SK-N-SH (cell line): Measurements from ENCODE around the gene TRMT10B. TPM values are rescaled to one million over a fixed set of nuclear protein-coding genes. Genes with fewer than 3 reads are reported as not detected.

Experiments
- CTCF ChIA-PET: fragments of 300-600, 350-600 bp; formaldehyde crosslinking; extraction: SDS; loops from one replicate; lab custom pipeline; 2021; lab: Yijun Ruan, JAX
- POLR2A ChIA-PET: fragments of 350-600 bp; sonication (Branson Sonifier 250); formaldehyde crosslinking; extraction: SDS; loops from one replicate; lab custom pipeline; 2020; ENCODE audit warnings: antibody characterized with exemption, inconsistent platforms; lab: Yijun Ruan, JAX
- DNase-seq: peaks from one replicate; pipeline ENCODE4 v3.0.0; 2012
- H2AFZ ChIP-seq: fragments of 200-600 bp; sonication (generic); 2 replicates; pipeline ENCODE4 v1.8.1; 2016; ENCODE audit warnings: antibody characterized with exemption, mild to moderate bottlenecking, low read depth
- H3F3A ChIP-seq: fragments of 200-600 bp; sonication (generic); replicated peaks from 2 replicates; pipeline ENCODE3; 2016; ENCODE audit warnings: antibody characterized with exemption, mild to moderate bottlenecking; ENCODE audit not compliant: insufficient read depth
- H3K27ac ChIP-seq, 2 experiments: fragments of 200-500 bp in 1 of 2; fragments of 200-600 bp in 1 of 2; sonication (Bioruptor generic) in 1 of 2; sonication (generic), shearing (Covaris generic) in 1 of 2; 2 replicates each; pipeline versions ENCODE4 v1.5.1 to v1.6.1; 2014 to 2016; ENCODE audit warnings: low read depth in 2 of 2, inconsistent platforms in 1 of 2, low read length in 1 of 2, mild to moderate bottlenecking in 1 of 2, mixed read lengths in 1 of 2
- H3K27me3 ChIP-seq: fragments of 200-600 bp; sonication (generic), shearing (Covaris generic); 2 replicates; pipeline ENCODE4 v1.6.1; 2016; ENCODE audit warnings: mixed run types; ENCODE audit not compliant: insufficient read depth
- H3K36me3 ChIP-seq, 2 experiments: fragments of 200-500 bp in 1 of 2; fragments of 200-600 bp in 1 of 2; sonication (Bioruptor generic) in 1 of 2; sonication (generic) in 1 of 2; replicated peaks in 1 of 2; 2 replicates each; pipeline versions ENCODE3 to v1.5.1; 2014 to 2016; ENCODE audit warnings: low read length in 1 of 2, mild to moderate bottlenecking in 1 of 2; ENCODE audit not compliant: insufficient read depth in 2 of 2, control insufficient read depth in 1 of 2
- H3K4me1 ChIP-seq, 2 experiments: fragments of 200-500 bp in 1 of 2; fragments of 200-600 bp in 1 of 2; sonication (Bioruptor generic) in 1 of 2; sonication (generic), shearing (Covaris generic) in 1 of 2; 2 replicates each; pipeline versions ENCODE4 v1.5.1 to v1.6.1; 2014 to 2016; ENCODE audit warnings: low read depth in 1 of 2, low read length in 1 of 2, mixed run types in 1 of 2; ENCODE audit not compliant: insufficient read depth in 2 of 2, control insufficient read depth in 1 of 2
- H3K4me2 ChIP-seq: fragments of 200-600 bp; sonication (generic), shearing (Covaris generic); 2 replicates; pipeline ENCODE4 v1.6.1; 2017; ENCODE audit warnings: mixed run types
- H3K4me3 ChIP-seq, 2 experiments: fragments of 200-500 bp in 1 of 2; fragments of 200-600 bp in 1 of 2; sonication (Bioruptor generic) in 1 of 2; sonication (generic), shearing (Covaris generic) in 1 of 2; 2 replicates each; pipeline versions ENCODE4 v1.5.1 to v1.8.1; 2014 to 2016; ENCODE audit warnings: low read depth in 2 of 2, inconsistent platforms in 1 of 2, low read length in 1 of 2, mild to moderate bottlenecking in 1 of 2, mixed read lengths in 1 of 2, moderate library complexity in 1 of 2
- H3K79me2 ChIP-seq: fragments of 200-600 bp; sonication (generic); 2 replicates; pipeline ENCODE4 v1.8.1; 2017; ENCODE audit warnings: mild to moderate bottlenecking; ENCODE audit not compliant: insufficient read depth
- H3K9ac ChIP-seq: fragments of 200-600 bp; sonication (generic); 2 replicates; pipeline ENCODE4 v1.6.1; 2017; ENCODE audit warnings: mixed run types
- H3K9me2 ChIP-seq: fragments of 200-600 bp; sonication (generic); 2 replicates; pipeline ENCODE4 v1.6.1; 2017; ENCODE audit warnings: mixed run types
- H3K9me3 ChIP-seq: fragments of 200-600 bp; sonication (generic); 2 replicates; pipeline ENCODE4 v1.6.1; 2017; ENCODE audit warnings: mixed run types, mild to moderate bottlenecking, moderate library complexity
- H4K20me1 ChIP-seq: fragments of 200-600 bp; sonication (generic); 2 replicates; pipeline ENCODE4 v1.6.1; 2017; ENCODE audit warnings: mild to moderate bottlenecking, mixed run types; ENCODE audit not compliant: insufficient read depth
- ELF1 ChIP-seq: IDR thresholded peaks from 2 replicates; pipeline ENCODE4 v1.4.0; 2012
- EZH2phosphoT487 ChIP-seq: fragments of 200-600 bp; sonication (generic); IDR thresholded peaks from 2 replicates; pipeline ENCODE4 v1.6.1; 2017; ENCODE audit warnings: low read depth, mixed run types, mild to moderate bottlenecking, antibody characterized with exemption, moderate library complexity, borderline replicate concordance
- FOXJ3 ChIP-seq: sonication (generic); formaldehyde crosslinking; IDR thresholded peaks from 2 replicates; pipeline ENCODE4 v1.5.1; 2020; ENCODE audit warnings: mild to moderate bottlenecking, missing genetic modification reagents
- FOXM1 ChIP-seq: IDR thresholded peaks from 2 replicates; pipeline ENCODE4 v1.4.0; 2012; ENCODE audit warnings: low read depth, mild to moderate bottlenecking
- GATA2 ChIP-seq: sonication (generic); formaldehyde crosslinking; IDR thresholded peaks from 2 replicates; pipeline ENCODE4 v1.5.0; 2020; ENCODE audit warnings: mild to moderate bottlenecking, missing genetic modification reagents
- NFIC ChIP-seq: IDR thresholded peaks from 2 replicates; pipeline ENCODE4 v1.4.0; 2012; ENCODE audit warnings: borderline replicate concordance
- RAD21 ChIP-seq: IDR thresholded peaks from 2 replicates; pipeline ENCODE4 v1.6.1; 2012; ENCODE audit warnings: mild to moderate bottlenecking, low read length
- RFX5 ChIP-seq: IDR thresholded peaks from 2 replicates; pipeline ENCODE4 v1.6.1; 2012; ENCODE audit warnings: mild to moderate bottlenecking, improper control_type of control experiment, low read length
- RXRA ChIP-seq: IDR thresholded peaks from 2 replicates; pipeline ENCODE4 v1.4.0; 2012; ENCODE audit warnings: low read depth, mild to moderate bottlenecking, borderline replicate concordance
- SIN3A ChIP-seq: IDR thresholded peaks from 2 replicates; pipeline ENCODE4 v1.6.1; 2012; ENCODE audit warnings: low read depth, mild to moderate bottlenecking, low read length, moderate library complexity, borderline replicate concordance
- SMC3 ChIP-seq: IDR thresholded peaks from 2 replicates; pipeline ENCODE4 v1.6.1; 2012; ENCODE audit warnings: low read depth, low read length, improper control_type of control experiment
- TAF1 ChIP-seq: IDR thresholded peaks from 2 replicates; pipeline ENCODE4 v1.6.1; 2012; ENCODE audit warnings: low read depth, mild to moderate bottlenecking, low read length, moderate library complexity, borderline replicate concordance
- TCF12 ChIP-seq: IDR thresholded peaks from 2 replicates; pipeline ENCODE4 v1.4.0; 2012
- TEAD4 ChIP-seq: IDR thresholded peaks from 2 replicates; pipeline ENCODE4 v1.4.0; 2012; ENCODE audit warnings: mild to moderate bottlenecking, borderline replicate concordance; ENCODE audit not compliant: insufficient read depth
- YY1 ChIP-seq: IDR thresholded peaks from 2 replicates; pipeline ENCODE4 v1.4.0; 2012; ENCODE audit warnings: low read depth, mild to moderate bottlenecking
- WGBS: methylation state at CpG from one replicate; pipeline ENCODE4 v1.1.6; 2017; ENCODE audit warnings: low lambda C conversion rate; 5-methylcytosine and 5-hydroxymethylcytosine counted together
- polyA plus RNA-seq, 3 experiments: library from polyadenylated mRNA; depleted of rRNA; stranded (reverse); fragments of >200 nt; gene quantifications; 2 replicates each; pipeline ENCODE4 v1.2.3, GENCODE V29; 2012
- TF ChIP-seq, protein P1 (sequence below): fragments of 200-600 bp; sonication (generic); IDR thresholded peaks from 2 replicates; pipeline ENCODE4 v1.6.1; 2017; ENCODE audit warnings: antibody characterized with exemption, mild to moderate bottlenecking, moderate library complexity
- TF ChIP-seq, protein P2 (sequence below): IDR thresholded peaks from 2 replicates; pipeline ENCODE4 v1.4.0; 2012; ENCODE audit warnings: low read depth, borderline replicate concordance
- TF ChIP-seq, protein P3 (sequence below): fragments of 150-350 bp; IDR thresholded peaks from 2 replicates; pipeline ENCODE4 v1.6.1; 2016; ENCODE audit warnings: mild to moderate bottlenecking, low read depth, low read length

Gene TRMT10B
- polyA plus RNA-seq, 1 of the 3 experiments (the other 2 are of a cell fraction), result 7.3 TPM

DNA sequence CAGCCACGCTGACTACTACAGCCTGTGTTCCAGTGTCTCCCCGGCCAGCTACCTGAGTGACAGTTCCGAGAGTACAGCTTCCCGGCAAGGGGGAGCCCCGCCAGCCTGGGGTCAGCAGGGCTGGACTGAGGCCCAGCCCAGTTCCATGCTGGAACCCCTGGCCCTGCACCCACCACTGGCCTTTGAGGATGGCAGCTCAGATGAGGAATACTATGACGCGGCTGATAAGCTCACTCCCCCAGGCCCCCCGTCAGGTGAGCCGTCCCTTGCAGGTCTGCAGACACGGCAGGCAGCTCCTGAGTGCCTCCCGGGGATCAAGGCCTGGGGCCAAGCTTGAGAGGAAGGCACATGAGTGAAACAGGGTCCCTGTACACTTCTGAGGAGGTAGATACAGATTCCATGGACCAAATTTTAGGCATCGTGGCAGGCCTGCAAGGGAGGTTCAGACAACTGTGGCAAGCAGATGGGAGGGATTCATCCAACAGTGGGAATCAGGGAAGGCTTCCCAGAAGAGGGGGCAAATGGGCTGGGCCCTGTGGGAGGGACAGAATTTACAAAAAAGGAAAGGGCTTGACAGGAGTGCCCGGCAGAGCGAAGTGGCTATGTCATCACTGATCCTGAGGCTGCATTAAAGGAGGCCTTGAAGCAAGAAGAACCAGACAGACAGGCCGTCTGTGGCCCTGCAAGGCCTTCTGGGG, 12.8 kb upstream of the TRMT10B start:
- ChIA-PET POLR2A (no interaction called here), CTCF (no interaction called here)
- no peak overlapping the region for H3K4me3 ChIP-seq
- H3K27ac ChIP-seq, result no peak overlapping the region
- TF ChIP-seq, protein P1, sequence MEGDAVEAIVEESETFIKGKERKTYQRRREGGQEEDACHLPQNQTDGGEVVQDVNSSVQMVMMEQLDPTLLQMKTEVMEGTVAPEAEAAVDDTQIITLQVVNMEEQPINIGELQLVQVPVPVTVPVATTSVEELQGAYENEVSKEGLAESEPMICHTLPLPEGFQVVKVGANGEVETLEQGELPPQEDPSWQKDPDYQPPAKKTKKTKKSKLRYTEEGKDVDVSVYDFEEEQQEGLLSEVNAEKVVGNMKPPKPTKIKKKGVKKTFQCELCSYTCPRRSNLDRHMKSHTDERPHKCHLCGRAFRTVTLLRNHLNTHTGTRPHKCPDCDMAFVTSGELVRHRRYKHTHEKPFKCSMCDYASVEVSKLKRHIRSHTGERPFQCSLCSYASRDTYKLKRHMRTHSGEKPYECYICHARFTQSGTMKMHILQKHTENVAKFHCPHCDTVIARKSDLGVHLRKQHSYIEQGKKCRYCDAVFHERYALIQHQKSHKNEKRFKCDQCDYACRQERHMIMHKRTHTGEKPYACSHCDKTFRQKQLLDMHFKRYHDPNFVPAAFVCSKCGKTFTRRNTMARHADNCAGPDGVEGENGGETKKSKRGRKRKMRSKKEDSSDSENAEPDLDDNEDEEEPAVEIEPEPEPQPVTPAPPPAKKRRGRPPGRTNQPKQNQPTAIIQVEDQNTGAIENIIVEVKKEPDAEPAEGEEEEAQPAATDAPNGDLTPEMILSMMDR, result no peak
- TF ChIP-seq GATA2 (no peak), FOXJ3 (no peak), RFX5 (no peak), FOXM1 (no peak), NFIC (no peak), RAD21 (no peak)
- DNase-seq, result no peak
- peaks cover 9% of the 10 kb centered on the region; the same call in 1 of the 2 replicates for H3K27me3 ChIP-seq
- H3K79me2 ChIP-seq, result no peaks in the 10 kb centered on the region
- WGBS, result 72% methylated on average over 7 of the region's 15 CpGs
- no peaks in the 10 kb centered on the region for H3K36me3 ChIP-seq
- no peaks in the 10 kb centered on the region for H3K9me3 ChIP-seq
- no peak overlapping the region for H3K9ac ChIP-seq
- no peak overlapping the region for H2AFZ ChIP-seq
- no peak overlapping the region for H3K4me2 ChIP-seq
- no peaks in the 10 kb centered on the region for H3K9me2 ChIP-seq
- no peaks in the 10 kb centered on the region for H4K20me1 ChIP-seq
- no peaks in the 10 kb centered on the region for H3K4me1 ChIP-seq
- no peaks in the 10 kb centered on the region for H3F3A ChIP-seq

DNA sequence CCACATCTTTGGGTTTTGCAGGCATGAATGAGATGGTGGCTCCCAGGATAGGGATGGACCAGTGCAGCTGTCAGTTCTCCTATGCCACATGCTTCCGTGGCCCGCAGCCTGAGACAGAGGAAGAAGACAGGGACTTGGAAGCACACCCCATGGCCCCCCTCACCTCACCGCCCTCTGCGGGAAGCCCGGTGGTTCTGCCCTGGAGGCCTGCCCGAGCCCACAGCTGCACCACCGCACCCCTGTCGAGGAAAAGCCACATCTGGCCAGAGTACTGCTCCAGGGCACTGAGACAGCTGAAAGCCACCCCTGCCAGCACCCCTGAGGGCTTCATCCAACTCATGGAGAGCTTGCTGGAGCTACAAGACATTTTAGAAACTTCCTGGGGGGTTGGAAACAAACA, 7.6 kb upstream of the TRMT10B start:
- H3K27me3 ChIP-seq, result no peaks in the 10 kb centered on the region

More for the DNA sequence above, 7.6 kb upstream of the TRMT10B start:
- Histone ChIP-seq H3K36me3 (no peaks in the 10 kb centered on the region), H3K9me2 (no peaks in the 10 kb centered on the region), H3K9ac (no peak overlapping the region), H3K9me3 (no peaks in the 10 kb centered on the region), H3K79me2 (no peaks in the 10 kb centered on the region), H3K27ac (no peak overlapping the region), H3F3A (peaks cover 9% of the 10 kb centered on the region), H3K4me2 (no peak overlapping the region), H2AFZ (no peak overlapping the region), H3K4me3 (no peak overlapping the region), H4K20me1 (no peaks in the 10 kb centered on the region), H3K4me1 (no peaks in the 10 kb centered on the region; a peak in 2 of 4 replicates)
- ChIA-PET CTCF (interaction anchor here (0.9 to 3.1 kb wide), 3 partner anchors 12 to 29 kb away, joined by 3 to 7 read pairs (median 6); no protein-coding TSS in a partner anchor), POLR2A (no interaction called here)
- WGBS, result 85% methylated on average over 6 of the region's 8 CpGs
- no peak for DNase-seq
- TF ChIP-seq ELF1 (no peak), SMC3 (no peak), TCF12 (no peak), FOXM1 (no peak), TEAD4 (no peak), TAF1 (no peak), NFIC (no peak), EZH2phosphoT487 (no peak), YY1 (no peak), SIN3A (no peak), RXRA (no peak)
- TF ChIP-seq, protein P2, sequence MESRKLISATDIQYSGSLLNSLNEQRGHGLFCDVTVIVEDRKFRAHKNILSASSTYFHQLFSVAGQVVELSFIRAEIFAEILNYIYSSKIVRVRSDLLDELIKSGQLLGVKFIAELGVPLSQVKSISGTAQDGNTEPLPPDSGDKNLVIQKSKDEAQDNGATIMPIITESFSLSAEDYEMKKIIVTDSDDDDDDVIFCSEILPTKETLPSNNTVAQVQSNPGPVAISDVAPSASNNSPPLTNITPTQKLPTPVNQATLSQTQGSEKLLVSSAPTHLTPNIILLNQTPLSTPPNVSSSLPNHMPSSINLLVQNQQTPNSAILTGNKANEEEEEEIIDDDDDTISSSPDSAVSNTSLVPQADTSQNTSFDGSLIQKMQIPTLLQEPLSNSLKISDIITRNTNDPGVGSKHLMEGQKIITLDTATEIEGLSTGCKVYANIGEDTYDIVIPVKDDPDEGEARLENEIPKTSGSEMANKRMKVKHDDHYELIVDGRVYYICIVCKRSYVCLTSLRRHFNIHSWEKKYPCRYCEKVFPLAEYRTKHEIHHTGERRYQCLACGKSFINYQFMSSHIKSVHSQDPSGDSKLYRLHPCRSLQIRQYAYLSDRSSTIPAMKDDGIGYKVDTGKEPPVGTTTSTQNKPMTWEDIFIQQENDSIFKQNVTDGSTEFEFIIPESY, result no peak
- TF ChIP-seq, protein P1, result no peak
- TF ChIP-seq, protein P3, sequence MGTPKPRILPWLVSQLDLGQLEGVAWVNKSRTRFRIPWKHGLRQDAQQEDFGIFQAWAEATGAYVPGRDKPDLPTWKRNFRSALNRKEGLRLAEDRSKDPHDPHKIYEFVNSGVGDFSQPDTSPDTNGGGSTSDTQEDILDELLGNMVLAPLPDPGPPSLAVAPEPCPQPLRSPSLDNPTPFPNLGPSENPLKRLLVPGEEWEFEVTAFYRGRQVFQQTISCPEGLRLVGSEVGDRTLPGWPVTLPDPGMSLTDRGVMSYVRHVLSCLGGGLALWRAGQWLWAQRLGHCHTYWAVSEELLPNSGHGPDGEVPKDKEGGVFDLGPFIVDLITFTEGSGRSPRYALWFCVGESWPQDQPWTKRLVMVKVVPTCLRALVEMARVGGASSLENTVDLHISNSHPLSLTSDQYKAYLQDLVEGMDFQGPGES, result no peak
